OCI-LY3 (cell line): ENCODE data around the gene CDH4.

Source experiments
- CTCF ChIP-seq: fragments of 200-600, 300-600 bp; sonication (generic); IDR thresholded peaks from 2 replicates; pipeline ENCODE4 v1.5.1; 2014; ENCODE audit warnings: antibody characterized with exemption, low read length, low read depth
- EZH2phosphoT487 ChIP-seq: fragments of 200-600 bp; shearing (Covaris generic); IDR thresholded peaks from 2 replicates; pipeline ENCODE4 v1.6.1; 2018; ENCODE audit warnings: antibody characterized with exemption, mixed run types, low read depth

GRCh38 chr20:61866165-61866564, 614.1 kb downstream of the CDH4 start:
- TF ChIP-seq CTCF (no peak), EZH2phosphoT487 (no peak)
